Activated CD8-positive, alpha-beta memory T cell treated with anti-CD3 and anti-CD28 coated beads for 48 hours (primary cell): Measurements from ENCODE around the gene MARK2.
"Not testable (repeated sequence)": the region's sequence is repeated elsewhere in the genome, so short reads cannot be mapped to it uniquely, and the experiment has no call there.

Experiments
- DNase-seq, 3 experiments: peaks; one replicate each; pipeline ENCODE4 v3.0.0-alpha.2; 2020; ENCODE audit warnings: low read depth in 2 of 3, low spot score in 2 of 3

MARK2 gene

DNA sequence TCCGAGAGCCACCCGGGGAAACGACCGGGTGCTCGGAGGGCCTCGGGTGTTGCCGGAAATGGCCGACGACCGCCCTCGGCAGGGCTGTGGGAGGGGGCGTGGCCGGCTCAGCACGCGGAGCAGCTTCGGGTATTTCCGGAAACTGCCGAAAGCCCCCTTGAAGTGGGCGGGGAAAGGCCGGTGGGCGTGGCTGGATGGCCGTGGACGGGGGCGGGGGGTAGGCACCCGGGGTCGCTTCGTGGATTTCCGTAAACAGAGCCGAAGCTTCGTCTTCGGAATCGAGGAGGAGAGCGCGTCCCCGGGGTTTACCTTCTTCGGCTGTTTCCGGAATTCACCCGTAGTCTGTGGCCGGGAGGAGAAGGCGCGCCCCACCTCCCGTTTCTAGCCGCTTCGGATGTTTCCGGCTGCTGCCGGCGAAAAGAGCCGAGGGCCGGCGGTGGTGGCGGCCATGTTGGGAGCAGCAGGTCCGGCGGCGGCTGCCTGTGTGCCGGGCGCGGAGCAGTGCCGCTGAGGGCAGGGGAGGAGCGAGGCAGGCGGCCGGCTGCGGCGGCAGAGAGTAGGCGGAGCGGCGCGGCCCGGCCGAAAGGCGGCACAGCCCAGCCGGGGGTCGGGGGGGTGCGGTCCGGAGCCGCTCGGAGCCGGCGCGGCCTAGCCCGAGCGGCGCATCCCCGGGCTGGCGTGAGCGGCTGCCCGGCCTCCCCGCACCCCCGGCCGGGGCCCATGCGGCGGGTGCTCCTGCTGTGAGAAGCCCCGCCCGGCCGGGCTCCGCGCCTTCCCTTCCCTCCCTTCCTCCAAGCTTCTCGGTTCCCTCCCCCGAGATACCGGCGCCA, at the start of gene MARK2:
Gene MARK2, plus strand, starts transcription at position 433 of the 830 bp plus-strand sequence. Its CDS starts 397 bp downstream, at position 830.
- DNase-seq: peak; percentile 98 to 99 (median 99)

DNA sequence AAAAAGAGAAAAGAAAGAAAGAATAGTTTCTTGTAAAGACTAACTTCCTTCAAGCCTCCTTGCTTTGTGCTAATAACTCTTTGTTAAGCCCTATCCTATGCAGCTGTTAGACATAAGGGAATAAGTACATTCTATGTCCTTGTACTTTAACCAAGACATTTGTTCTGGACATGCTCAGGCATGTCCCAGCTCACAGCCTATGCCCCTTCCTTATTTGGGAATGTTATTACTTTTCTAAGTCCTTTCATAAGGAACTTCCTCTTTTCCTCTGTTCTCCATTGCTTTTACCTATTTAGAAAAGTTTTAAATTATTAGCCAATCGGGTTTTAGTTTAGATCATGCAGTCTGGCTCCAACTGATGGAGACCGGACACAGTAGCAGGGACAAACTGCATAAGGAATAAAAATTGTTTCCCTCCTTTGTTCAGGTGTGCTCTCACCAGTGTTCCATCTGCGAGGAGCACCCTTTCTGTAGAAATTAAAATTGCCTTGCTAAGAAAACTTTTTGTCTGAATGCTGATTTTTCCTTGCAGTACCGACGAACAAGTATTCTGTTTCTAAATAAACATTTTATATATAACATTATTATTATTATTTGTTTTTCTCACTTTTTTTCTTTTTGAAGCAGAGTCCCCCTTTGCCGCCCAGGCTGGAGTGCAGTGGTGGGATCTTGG, 47.3 kb upstream of the MARK2 start:
- no peak for DNase-seq

GRCh38 chr11:63793161-63793560, 45.7 kb upstream of the MARK2 start:
- no peak for DNase-seq

DNA sequence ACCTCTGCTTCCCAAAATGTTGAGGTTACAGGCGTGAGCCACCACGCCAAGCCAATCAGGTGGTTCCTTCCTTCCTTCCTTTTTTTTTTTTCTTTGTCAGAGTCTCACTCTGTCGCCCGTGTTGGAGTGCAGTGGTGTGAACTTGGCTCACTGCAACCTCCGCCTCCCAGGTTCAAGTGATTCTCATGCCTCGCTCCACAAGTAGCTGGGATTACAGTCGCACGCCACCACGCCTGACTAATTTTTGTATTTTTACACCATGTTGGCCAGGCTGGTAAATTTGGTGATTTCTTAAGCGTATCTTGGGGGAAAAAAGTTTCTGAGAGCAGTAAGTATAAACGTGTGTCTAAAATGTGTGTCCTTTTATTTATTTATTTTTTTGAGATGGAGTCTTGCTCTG, 43.8 kb upstream of the MARK2 start:
- no peak for DNase-seq

DNA sequence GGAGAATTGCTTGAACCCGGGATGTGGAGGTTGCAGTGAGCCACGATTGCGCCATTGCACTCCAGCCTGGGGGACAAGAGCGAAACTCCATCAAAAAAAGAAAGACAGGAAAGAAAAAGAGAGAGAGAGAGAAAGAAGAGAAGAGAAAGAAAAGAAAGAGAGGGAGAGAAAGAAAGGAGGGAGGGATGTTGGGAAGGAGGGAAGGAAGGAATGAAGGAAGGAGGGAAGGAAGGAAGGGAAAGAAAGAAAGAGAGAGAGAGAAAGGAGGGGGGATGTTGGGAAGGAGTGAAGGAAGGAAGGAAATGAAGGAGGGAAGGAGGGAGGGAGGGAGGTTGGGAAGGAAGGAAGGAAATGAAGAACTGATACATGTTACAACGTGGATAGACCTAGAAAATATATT, 38.0 kb upstream of the MARK2 start:
- DNase-seq: no peak

- no peak for DNase-seq
Observed at GRCh38 chr11:63802637-63803414, 36.1 kb upstream of the MARK2 start.

DNA sequence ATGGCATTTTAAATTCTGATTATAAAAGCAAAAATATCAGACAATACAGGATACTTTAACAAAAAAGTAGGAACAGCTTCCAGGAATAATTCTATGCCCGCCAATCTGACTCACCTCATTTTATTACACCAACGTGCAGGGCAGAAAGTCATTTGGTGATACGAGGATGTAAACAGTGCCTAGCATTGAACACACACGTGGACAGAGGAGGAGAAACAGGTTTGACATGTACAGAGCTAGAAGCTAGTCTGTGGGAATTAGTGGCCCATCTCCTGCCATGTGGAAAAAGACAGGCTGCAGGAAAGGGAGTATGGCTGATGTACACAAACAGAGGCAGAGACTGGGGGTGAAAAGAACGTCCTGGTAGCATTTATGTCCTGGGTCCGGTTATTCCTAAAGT, 34.7 kb upstream of the MARK2 start:
- DNase-seq: no peak

GRCh38 chr11:63805844-63806415, 33.0 kb upstream of the MARK2 start:
- no peak for DNase-seq

DNA sequence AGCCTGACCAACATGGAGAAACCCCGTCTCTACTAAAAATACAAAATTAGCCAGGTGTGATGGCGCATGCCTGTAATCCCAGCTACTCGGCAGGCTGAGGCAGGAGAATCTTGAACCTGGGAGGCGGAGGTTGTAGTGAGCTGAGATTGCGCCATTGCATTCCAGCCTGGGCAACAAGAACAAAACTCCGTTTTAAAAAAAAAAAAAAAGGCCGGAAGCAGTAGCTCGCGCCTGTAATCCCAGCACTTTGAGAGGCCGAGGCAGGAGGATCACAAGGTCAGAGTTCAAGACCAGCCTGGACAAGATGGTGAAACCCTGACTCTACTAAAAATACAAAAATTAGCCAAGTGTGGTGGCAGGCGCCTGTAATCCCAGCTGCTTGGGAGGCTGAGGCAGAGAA, 28.5 kb upstream of the MARK2 start:
- not testable (repeated sequence) for DNase-seq

DNA sequence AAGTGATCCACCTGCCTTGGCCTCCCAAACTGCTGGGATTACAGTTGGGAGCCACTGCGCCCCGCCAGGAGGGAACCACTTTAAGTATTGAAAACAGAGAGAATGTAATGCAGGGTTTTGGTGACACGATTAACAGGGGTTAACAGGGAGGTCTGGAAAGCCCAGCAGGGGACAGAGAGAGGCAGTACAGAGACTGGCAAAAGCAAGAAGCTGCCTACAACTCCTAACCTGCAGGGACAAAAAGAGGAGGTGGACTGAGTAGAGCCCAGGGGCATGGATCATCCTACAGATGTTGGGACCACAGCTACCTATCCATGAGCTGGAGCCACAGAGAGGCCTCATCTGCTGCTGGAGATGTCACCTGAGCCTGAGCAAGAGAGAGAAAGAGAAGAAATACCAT, 27.4 kb upstream of the MARK2 start:
- no peak for DNase-seq

GRCh38 chr11:63813035-63813562, 25.8 kb upstream of the MARK2 start, which contains the start of gene SPINDOC:
Gene SPINDOC (plus strand): TSS chr11:63813456. CDS start chr11:63813687, 231 bp downstream.
- peak; percentile 43 to 69 (median 57) for DNase-seq

DNA sequence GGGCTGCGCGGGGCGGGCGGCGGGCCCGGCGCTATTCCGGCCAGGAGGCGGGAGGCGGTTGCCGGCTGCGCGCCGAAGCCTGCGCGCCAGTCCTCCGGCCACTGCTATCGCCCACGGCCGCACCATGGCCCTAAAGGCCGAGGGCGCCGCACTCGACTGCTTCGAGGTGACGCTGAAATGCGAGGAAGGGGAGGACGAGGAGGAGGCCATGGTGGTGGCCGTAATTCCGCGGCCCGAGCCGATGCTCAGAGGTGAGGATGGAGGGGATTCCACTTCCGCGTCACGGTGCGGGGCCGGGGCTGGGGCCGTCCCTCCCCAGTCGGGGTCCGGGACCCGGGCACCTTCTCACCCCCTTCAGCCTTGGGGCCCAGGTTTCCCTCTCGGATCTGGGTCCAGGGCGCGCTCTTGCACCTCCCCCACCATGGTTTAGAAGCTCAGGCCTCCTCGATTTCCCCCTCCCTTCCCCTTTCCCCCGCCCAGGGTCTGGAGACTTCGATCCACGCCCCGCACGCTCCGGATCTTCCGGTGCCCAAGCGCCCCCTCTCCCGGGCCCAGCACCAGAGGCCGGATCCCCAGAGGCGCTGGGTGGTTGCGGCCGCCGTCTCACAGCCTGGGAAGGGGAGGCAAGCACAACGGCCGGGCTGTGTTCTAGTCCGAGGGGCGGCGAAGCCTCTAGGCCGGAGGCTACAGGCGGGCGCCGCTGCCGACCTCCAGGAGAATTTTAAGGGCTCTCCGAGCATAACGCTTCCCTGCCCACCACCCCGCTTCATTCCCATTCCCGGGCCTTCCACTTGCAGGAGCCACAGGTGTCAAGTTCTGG, 25.1 kb upstream of the MARK2 start:
- DNase-seq: peak in 2 of 3 experiments; percentile 8 to 28

DNA sequence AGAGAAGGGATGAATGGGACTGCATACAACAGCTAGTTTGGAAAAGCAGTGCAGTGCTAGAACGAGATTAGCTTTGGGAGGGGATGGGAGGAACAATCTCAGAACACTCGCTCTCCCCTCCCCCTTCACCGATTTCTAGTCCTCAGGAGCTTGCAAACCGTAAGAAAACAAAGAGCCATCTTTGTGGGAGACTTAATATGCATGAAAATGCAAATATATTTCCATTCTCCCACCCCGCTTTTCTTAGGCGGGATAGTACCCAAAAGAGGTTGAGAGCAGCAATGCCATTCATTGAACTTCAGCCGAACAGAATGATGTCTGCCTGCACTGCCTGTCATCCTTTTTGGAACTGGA, 24.6 kb upstream of the MARK2 start:
- DNase-seq: no peak

DNA sequence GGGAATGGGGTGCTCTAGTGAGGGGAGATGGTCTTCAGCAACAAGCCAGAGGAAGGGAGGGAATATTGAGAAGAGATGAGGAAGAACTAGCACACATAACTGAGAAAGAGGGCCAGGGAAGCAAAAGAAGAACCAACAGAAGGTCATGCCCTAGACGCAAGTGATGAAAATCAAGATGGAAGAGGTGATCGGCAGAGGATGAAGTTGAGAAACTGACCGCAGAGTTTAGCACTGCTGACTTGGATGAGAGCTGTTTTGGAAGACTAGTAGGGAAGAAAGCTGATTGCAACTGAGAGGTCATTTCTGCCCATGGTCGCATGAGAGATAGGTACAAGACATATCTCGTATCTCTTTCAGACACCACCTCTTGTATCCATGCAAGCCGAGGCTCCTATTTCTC, 22.7 kb upstream of the MARK2 start:
- DNase-seq: no peak

- DNase-seq: no peak
Observed at GRCh38 chr11:63816732-63817131, 22.2 kb upstream of the MARK2 start.

- DNase-seq: no peak
Observed at GRCh38 chr11:63817758-63818498, 21.0 kb upstream of the MARK2 start.

GRCh38 chr11:63818609-63819008, 20.3 kb upstream of the MARK2 start:
- DNase-seq: no peak

DNA sequence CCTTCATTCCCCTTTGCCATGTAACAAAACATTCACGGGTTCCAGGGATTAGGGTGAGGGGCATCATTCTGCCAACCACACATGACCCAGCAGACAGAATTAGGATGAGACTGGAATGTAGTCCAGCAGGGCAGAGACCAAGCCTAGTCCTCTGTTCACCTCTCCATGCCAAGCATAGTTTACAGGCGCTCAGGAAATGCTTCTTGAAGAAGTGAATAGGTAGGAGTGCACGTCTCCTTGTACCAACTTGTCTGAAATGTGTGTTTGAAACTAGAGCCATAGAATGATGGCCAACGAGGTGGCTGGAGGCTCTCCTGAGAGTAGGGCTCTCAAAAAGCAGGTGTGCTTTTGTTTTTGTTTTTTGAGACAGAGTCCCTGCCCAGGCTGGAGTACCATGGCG, 17.5 kb upstream of the MARK2 start:
- DNase-seq: no peak

GRCh38 chr11:63826471-63827190, 12.3 kb upstream of the MARK2 start:
- DNase-seq: no peak
